GM18951 (cell line): ENCODE data around the gene MEPCE.
"Not testable (repeated sequence)": the region's sequence is repeated elsewhere in the genome, so short reads cannot be mapped to it uniquely, and the experiment has no call there.

Experiments used
- POLR2A ChIP-seq: IDR thresholded peaks from 4 replicates; pipeline ENCODE4 v1.6.1; 2011; ENCODE audit warnings: mild to moderate bottlenecking; ENCODE audit not compliant: insufficient read length, insufficient read depth; ENCODE audit errors: extremely low read depth
- in situ Hi-C: fragments of 300-500 bp; cut with MboI; formaldehyde crosslinking; loops from one replicate; pipeline ENCODE4 v1.12.0; 2022; ENCODE audit warnings: low sequenced_read_pairs, mixed read lengths, inconsistent platforms; ENCODE audit not compliant: unreplicated experiment

MEPCE gene

GRCh38 chr7:100429637-100430492 lies at the start of gene MEPCE:
TSS of gene MEPCE (plus strand) at chr7:100429831. CDS start at chr7:100430019, 188 bp downstream.
- in situ Hi-C loops: no loop called here
- TF ChIP-seq POLR2A: peak; percentile 50

- TF ChIP-seq POLR2A: no peak
- in situ Hi-C loops: no loop called here
Measured at GRCh38 chr7:100380196-100380595, 49.4 kb upstream of the MEPCE start.

- in situ Hi-C loops: not testable (repeated sequence)
Measured at GRCh38 chr7:100381531-100382233, 47.9 kb upstream of the MEPCE start.

- in situ Hi-C loops: not testable (repeated sequence)
Measured at GRCh38 chr7:100382234-100382853, 47.3 kb upstream of the MEPCE start.

GRCh38 chr7:100384628-100385294 lies 44.9 kb upstream of the MEPCE start:
- TF ChIP-seq POLR2A: no peak
- in situ Hi-C loops: no loop called here

GRCh38 chr7:100386940-100387339 lies 42.7 kb upstream of the MEPCE start:
- no peak for TF ChIP-seq POLR2A
- in situ Hi-C loops: no loop called here

- in situ Hi-C loops: no loop called here
- no peak for TF ChIP-seq POLR2A
Measured at GRCh38 chr7:100387695-100388094, 41.9 kb upstream of the MEPCE start.

- no peak for TF ChIP-seq POLR2A
- in situ Hi-C loops: no loop called here
Measured at GRCh38 chr7:100389437-100390088, 40.1 kb upstream of the MEPCE start.

GRCh38 chr7:100390286-100391009 lies 39.2 kb upstream of the MEPCE start:
- no peak for TF ChIP-seq POLR2A
- in situ Hi-C loops: no loop called here

- TF ChIP-seq POLR2A: no peak
- in situ Hi-C loops: no loop called here
Measured at GRCh38 chr7:100393233-100393905, 36.3 kb upstream of the MEPCE start.

- in situ Hi-C loops: no loop called here
- no peak for TF ChIP-seq POLR2A
Measured at GRCh38 chr7:100394077-100394476, 35.6 kb upstream of the MEPCE start.
